ENCODE measurements around the gene GREB1. TPM values are rescaled to one million over a fixed set of nuclear protein-coding genes. Genes with fewer than 3 reads are reported as not detected.

GREB1 gene
- total and polyA plus RNA-seq, 2 experiments from 2014 or later: 12.0 to 35.0 TPM

- TF ChIP-seq CREB1 (CRISPR knock-in tag; IDR thresholded peaks at IDR 0.05; ENCODE audit: low read depth) (no peak), EZH2 (IDR thresholded peaks at IDR 0.05; ENCODE audit: low read depth, unreplicated experiment) (no peak), EZH2phosphoT487 (IDR thresholded peaks at IDR 0.05; ENCODE audit: unreplicated experiment) (no peak), JUNB (IDR thresholded peaks at IDR 0.05; ENCODE audit: unreplicated experiment) (no peak), STAT1 (IDR thresholded peaks at IDR 0.05; ENCODE audit: unreplicated experiment) (no peak), ZNF114 (CRISPR knock-in tag; IDR thresholded peaks at IDR 0.05) (no peak), ETS1 (IDR thresholded peaks at IDR 0.05) (no peak), REST (IDR thresholded peaks at IDR 0.05; ENCODE audit: unreplicated experiment) (no peak), ZNF331 (CRISPR knock-in tag; IDR thresholded peaks at IDR 0.05; ENCODE audit: low read depth) (no peak)
These were observed 125.2 kb downstream of the GREB1 start (continued) for GRCh38 chr2:11659115-11659475.

DNA sequence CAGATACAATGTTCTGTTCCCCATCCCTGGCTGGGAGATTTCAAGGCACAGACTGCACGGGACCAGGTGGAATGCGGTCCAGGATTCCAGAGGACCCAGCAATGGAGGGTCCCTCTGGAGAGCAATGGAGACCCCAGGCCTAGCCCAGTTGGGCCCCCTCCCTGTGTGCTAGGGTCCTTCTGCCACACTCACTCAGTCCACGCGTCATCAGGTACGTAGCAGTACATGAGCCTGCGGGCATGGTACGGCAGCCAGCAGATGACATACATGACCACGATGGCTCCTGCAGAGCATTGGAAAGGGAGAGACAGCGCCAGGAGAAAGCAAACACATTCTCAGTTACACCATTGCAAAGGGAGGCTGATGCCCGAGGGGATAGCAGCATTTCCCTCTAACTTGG lies 126.0 kb downstream of the GREB1 start:
- Histone ChIP-seq H3K79me2 (replicated peaks; ENCODE audit: insufficient read depth) (no peaks in the 10 kb centered on the region), H3K9me2 (ENCODE audit: insufficient read depth) (no peaks in the 10 kb centered on the region), H3K27me3 (ENCODE audit: insufficient read depth) (no peaks in the 10 kb centered on the region), H3K27ac (ENCODE audit: low read depth) (no peak overlapping the region), H3K36me3 (ENCODE audit: insufficient read depth) (no peaks in the 10 kb centered on the region), H4K20me1 (replicated peaks; ENCODE audit: insufficient read depth) (no peaks in the 10 kb centered on the region), H3K4me1 (ENCODE audit: insufficient read depth) (no peaks in the 10 kb centered on the region), H3F3A (replicated peaks; ENCODE audit: low read depth) (no peaks in the 10 kb centered on the region), H2AFZ (no peak overlapping the region), H3K4me2 (no peak overlapping the region), H3K4me3 (no peak overlapping the region)
- Mint-ChIP-seq H3K9me3 (peaks cover 5% of the 10 kb centered on the region), H3K36me3 (ENCODE audit: low read depth) (peaks cover 3% of the 10 kb centered on the region; the same call in 1 of the 3 replicates), H3K27ac (no peak overlapping the region), H3K4me3 (no peak overlapping the region), H3K4me1 (no peaks in the 10 kb centered on the region), H3K27me3 (ENCODE audit: insufficient read depth, low read depth, poor library complexity) (peaks cover 9% of the 10 kb centered on the region)
- no peak for DNase-seq (ENCODE audit: low spot score)
- no peak for ATAC-seq
- TF ChIP-seq, protein P1, sequence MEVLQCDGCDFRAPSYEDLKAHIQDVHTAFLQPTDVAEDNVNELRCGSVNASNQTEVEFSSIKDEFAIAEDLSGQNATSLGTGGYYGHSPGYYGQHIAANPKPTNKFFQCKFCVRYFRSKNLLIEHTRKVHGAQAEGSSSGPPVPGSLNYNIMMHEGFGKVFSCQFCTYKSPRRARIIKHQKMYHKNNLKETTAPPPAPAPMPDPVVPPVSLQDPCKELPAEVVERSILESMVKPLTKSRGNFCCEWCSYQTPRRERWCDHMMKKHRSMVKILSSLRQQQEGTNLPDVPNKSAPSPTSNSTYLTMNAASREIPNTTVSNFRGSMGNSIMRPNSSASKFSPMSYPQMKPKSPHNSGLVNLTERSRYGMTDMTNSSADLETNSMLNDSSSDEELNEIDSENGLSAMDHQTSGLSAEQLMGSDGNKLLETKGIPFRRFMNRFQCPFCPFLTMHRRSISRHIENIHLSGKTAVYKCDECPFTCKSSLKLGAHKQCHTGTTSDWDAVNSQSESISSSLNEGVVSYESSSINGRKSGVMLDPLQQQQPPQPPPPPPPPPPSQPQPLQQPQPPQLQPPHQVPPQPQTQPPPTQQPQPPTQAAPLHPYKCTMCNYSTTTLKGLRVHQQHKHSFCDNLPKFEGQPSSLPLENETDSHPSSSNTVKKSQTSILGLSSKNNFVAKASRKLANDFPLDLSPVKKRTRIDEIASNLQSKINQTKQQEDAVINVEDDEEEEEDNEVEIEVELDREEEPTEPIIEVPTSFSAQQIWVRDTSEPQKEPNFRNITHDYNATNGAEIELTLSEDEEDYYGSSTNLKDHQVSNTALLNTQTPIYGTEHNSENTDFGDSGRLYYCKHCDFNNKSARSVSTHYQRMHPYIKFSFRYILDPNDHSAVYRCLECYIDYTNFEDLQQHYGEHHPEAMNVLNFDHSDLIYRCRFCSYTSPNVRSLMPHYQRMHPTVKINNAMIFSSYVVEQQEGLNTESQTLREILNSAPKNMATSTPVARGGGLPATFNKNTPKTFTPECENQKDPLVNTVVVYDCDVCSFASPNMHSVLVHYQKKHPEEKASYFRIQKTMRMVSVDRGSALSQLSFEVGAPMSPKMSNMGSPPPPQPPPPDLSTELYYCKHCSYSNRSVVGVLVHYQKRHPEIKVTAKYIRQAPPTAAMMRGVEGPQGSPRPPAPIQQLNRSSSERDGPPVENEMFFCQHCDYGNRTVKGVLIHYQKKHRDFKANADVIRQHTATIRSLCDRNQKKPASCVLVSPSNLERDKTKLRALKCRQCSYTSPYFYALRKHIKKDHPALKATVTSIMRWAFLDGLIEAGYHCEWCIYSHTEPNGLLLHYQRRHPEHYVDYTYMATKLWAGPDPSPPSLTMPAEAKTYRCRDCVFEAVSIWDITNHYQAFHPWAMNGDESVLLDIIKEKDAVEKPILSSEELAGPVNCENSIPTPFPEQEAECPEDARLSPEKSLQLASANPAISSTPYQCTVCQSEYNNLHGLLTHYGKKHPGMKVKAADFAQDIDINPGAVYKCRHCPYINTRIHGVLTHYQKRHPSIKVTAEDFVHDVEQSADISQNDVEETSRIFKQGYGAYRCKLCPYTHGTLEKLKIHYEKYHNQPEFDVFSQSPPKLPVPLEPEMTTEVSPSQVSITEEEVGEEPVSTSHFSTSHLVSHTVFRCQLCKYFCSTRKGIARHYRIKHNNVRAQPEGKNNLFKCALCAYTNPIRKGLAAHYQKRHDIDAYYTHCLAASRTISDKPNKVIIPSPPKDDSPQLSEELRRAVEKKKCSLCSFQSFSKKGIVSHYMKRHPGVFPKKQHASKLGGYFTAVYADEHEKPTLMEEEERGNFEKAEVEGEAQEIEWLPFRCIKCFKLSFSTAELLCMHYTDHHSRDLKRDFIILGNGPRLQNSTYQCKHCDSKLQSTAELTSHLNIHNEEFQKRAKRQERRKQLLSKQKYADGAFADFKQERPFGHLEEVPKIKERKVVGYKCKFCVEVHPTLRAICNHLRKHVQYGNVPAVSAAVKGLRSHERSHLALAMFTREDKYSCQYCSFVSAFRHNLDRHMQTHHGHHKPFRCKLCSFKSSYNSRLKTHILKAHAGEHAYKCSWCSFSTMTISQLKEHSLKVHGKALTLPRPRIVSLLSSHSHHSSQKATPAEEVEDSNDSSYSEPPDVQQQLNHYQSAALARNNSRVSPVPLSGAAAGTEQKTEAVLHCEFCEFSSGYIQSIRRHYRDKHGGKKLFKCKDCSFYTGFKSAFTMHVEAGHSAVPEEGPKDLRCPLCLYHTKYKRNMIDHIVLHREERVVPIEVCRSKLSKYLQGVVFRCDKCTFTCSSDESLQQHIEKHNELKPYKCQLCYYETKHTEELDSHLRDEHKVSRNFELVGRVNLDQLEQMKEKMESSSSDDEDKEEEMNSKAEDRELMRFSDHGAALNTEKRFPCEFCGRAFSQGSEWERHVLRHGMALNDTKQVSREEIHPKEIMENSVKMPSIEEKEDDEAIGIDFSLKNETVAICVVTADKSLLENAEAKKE (CRISPR knock-in tag; IDR thresholded peaks at IDR 0.05): no peak
- TF ChIP-seq, protein P2, sequence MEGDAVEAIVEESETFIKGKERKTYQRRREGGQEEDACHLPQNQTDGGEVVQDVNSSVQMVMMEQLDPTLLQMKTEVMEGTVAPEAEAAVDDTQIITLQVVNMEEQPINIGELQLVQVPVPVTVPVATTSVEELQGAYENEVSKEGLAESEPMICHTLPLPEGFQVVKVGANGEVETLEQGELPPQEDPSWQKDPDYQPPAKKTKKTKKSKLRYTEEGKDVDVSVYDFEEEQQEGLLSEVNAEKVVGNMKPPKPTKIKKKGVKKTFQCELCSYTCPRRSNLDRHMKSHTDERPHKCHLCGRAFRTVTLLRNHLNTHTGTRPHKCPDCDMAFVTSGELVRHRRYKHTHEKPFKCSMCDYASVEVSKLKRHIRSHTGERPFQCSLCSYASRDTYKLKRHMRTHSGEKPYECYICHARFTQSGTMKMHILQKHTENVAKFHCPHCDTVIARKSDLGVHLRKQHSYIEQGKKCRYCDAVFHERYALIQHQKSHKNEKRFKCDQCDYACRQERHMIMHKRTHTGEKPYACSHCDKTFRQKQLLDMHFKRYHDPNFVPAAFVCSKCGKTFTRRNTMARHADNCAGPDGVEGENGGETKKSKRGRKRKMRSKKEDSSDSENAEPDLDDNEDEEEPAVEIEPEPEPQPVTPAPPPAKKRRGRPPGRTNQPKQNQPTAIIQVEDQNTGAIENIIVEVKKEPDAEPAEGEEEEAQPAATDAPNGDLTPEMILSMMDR (conservative IDR thresholded peaks at IDR 0.05; ENCODE audit: low read depth in 2 of 2): no peak
- TF ChIP-seq CREB1 (CRISPR knock-in tag; IDR thresholded peaks at IDR 0.05; ENCODE audit: low read depth): no peak
- no peak for TF ChIP-seq JUNB (IDR thresholded peaks at IDR 0.05; ENCODE audit: unreplicated experiment)
